DOHH2 (cell line): Measurements from ENCODE around the gene ZNF280D.
A peak's percentile ranks its signal among the peaks of the same experiment; 100 is the strongest.

Experiments used
- H3F3A ChIP-seq: fragments of 200-600 bp; sonication (generic), shearing (Covaris generic); 2 replicates; pipeline ENCODE4 v1.6.0; 2016; ENCODE audit warnings: antibody characterized with exemption, mild to moderate bottlenecking; ENCODE audit not compliant: control insufficient read depth, insufficient read depth
- H3K27ac ChIP-seq: fragments of 200-600 bp; sonication (generic); 2 replicates; pipeline ENCODE4 v1.5.1; 2014; ENCODE audit warnings: low read depth, mild to moderate bottlenecking, low read length, moderate library complexity
- H3K27me3 ChIP-seq: fragments of 200-600 bp; sonication (generic); 2 replicates; pipeline ENCODE4 v1.6.1; 2014; ENCODE audit warnings: mild to moderate bottlenecking, low read length, mixed read lengths; ENCODE audit not compliant: control insufficient read depth
- H3K36me3 ChIP-seq: fragments of 200-600 bp; sonication (generic); 2 replicates; pipeline ENCODE4 v1.6.1; 2014; ENCODE audit warnings: mild to moderate bottlenecking, low read length, moderate library complexity, mixed read lengths; ENCODE audit not compliant: control insufficient read depth
- H3K4me1 ChIP-seq: fragments of 200-600 bp; sonication (generic); 2 replicates; pipeline ENCODE4 v1.6.1; 2014; ENCODE audit warnings: mild to moderate bottlenecking, low read length, mixed read lengths; ENCODE audit not compliant: control insufficient read depth
- H3K4me2 ChIP-seq: fragments of 200-600 bp; sonication (generic); 2 replicates; pipeline ENCODE4 v1.6.0; 2014; ENCODE audit warnings: mild to moderate bottlenecking, low read length, moderate library complexity
- H3K4me3 ChIP-seq: fragments of 200-600 bp; sonication (generic); 2 replicates; pipeline ENCODE4 v1.5.1; 2014; ENCODE audit warnings: mild to moderate bottlenecking, low read length, mixed read lengths
- H3K79me2 ChIP-seq: fragments of 200-600 bp; sonication (generic); 2 replicates; pipeline ENCODE4 v1.6.1; 2014; ENCODE audit warnings: mild to moderate bottlenecking, low read length, mixed read lengths; ENCODE audit not compliant: control insufficient read depth
- H3K9me2 ChIP-seq: fragments of 200-600 bp; sonication (generic); replicated peaks from 2 replicates; pipeline ENCODE4 v1.6.1; 2014; ENCODE audit warnings: mild to moderate bottlenecking, low read length, mixed read lengths; ENCODE audit not compliant: control insufficient read depth
- H3K9me3 ChIP-seq: fragments of 200-600 bp; sonication (generic); 2 replicates; pipeline ENCODE4 v1.6.1; 2014; ENCODE audit warnings: antibody characterized with exemption, low read length, mixed read lengths; ENCODE audit not compliant: control insufficient read depth, insufficient read depth
- H4K20me1 ChIP-seq: fragments of 200-600 bp; sonication (generic); 2 replicates; pipeline ENCODE4 v1.6.0; 2014; ENCODE audit warnings: low read depth, mild to moderate bottlenecking, antibody characterized with exemption, low read length, moderate library complexity; ENCODE audit not compliant: control insufficient read depth, insufficient read depth
- CTCF ChIP-seq: fragments of 200-600 bp; sonication (generic); IDR thresholded peaks from one replicate; pipeline ENCODE4 v1.5.1; 2014; ENCODE audit warnings: antibody characterized with exemption, mild to moderate bottlenecking, low read depth, low read length; ENCODE audit not compliant: poor library complexity, severe bottlenecking
- EZH2phosphoT487 ChIP-seq: fragments of 200-600 bp; sonication (generic); IDR thresholded peaks from 2 replicates; pipeline ENCODE4 v1.6.1; 2017; ENCODE audit warnings: borderline replicate concordance, mild to moderate bottlenecking, antibody characterized with exemption, low read length, moderate library complexity, mixed read lengths

The ZNF280D gene

DNA sequence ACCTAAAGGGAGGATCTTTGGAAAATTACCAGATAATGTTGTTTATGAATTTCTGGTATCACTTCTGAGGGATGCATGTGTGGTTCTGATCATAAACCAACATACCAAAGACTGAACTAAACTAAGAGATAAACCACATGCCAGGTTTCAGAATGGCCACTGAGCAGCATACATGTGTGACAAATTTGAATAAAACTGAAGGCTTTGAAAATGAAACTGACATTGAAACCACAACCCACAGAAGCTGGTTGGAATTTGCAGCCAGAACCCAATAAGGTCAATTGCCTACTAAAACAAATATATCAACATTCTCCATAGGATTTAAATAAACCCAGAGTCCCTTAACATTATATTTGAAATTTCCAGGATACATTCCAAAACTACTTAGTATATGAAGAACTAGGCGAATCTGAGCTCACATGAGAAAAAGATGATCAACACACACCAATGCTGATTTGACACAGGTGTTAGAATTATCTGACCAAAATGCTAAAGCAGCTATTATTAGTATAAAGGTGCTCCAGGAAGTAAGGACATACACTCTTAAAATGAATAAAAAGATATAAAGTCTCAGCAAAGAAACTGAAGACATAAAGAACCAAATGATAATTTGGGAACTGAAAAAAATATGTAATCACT lies 125.0 kb downstream of the ZNF280D start:
- Histone ChIP-seq H3F3A (peaks cover 13% of the 10 kb centered on the region), H3K4me1 (peaks cover 61% of the 10 kb centered on the region), H3K36me3 (peaks cover 27% of the 10 kb centered on the region), H3K4me3 (peak overlapping the region; percentile 63), H3K4me2 (peak overlapping the region; percentile 84), H3K79me2 (no peaks in the 10 kb centered on the region), H3K9me3 (peaks cover 16% of the 10 kb centered on the region; the same call in 1 of the 2 replicates), H3K9me2 (no peaks in the 10 kb centered on the region), H3K27me3 (no peaks in the 10 kb centered on the region), H3K27ac (peak overlapping the region; percentile 94), H4K20me1 (no peaks in the 10 kb centered on the region)
- no peak for TF ChIP-seq EZH2phosphoT487
- TF ChIP-seq CTCF, result no peak

GRCh38 chr15:56602253-56602652 lies 131.1 kb downstream of the ZNF280D start:
- no peak for TF ChIP-seq CTCF
- no peak for TF ChIP-seq EZH2phosphoT487
- Histone ChIP-seq H3K4me2 (no peak overlapping the region), H3K4me1 (peaks cover 13% of the 10 kb centered on the region), H3K79me2 (no peaks in the 10 kb centered on the region), H3K9me3 (peaks cover 30% of the 10 kb centered on the region; the same call in 1 of the 2 replicates), H3F3A (peaks cover 6% of the 10 kb centered on the region), H3K4me3 (no peak overlapping the region), H3K9me2 (no peaks in the 10 kb centered on the region), H3K36me3 (peaks cover 12% of the 10 kb centered on the region), H4K20me1 (no peaks in the 10 kb centered on the region), H3K27me3 (no peaks in the 10 kb centered on the region), H3K27ac (no peak overlapping the region)

GRCh38 chr15:56600380-56600779 lies 132.9 kb downstream of the ZNF280D start:
- no peak for TF ChIP-seq EZH2phosphoT487
- TF ChIP-seq CTCF, result no peak
- H3K9me3 ChIP-seq, result peaks cover 24% of the 10 kb centered on the region; the same call in 1 of the 2 replicates
- H3K4me3 ChIP-seq, result no peak overlapping the region
- H3K27ac ChIP-seq, result no peak overlapping the region
- peaks cover 6% of the 10 kb centered on the region; the same call in 1 of the 2 replicates for H3K36me3 ChIP-seq
- no peaks in the 10 kb centered on the region for H3K4me1 ChIP-seq
- no peaks in the 10 kb centered on the region for H3K9me2 ChIP-seq
- H3K79me2 ChIP-seq, result no peaks in the 10 kb centered on the region
- no peak overlapping the region for H3K4me2 ChIP-seq
- H4K20me1 ChIP-seq, result no peaks in the 10 kb centered on the region
- H3F3A ChIP-seq, result peaks cover 6% of the 10 kb centered on the region
- H3K27me3 ChIP-seq, result no peaks in the 10 kb centered on the region

DNA sequence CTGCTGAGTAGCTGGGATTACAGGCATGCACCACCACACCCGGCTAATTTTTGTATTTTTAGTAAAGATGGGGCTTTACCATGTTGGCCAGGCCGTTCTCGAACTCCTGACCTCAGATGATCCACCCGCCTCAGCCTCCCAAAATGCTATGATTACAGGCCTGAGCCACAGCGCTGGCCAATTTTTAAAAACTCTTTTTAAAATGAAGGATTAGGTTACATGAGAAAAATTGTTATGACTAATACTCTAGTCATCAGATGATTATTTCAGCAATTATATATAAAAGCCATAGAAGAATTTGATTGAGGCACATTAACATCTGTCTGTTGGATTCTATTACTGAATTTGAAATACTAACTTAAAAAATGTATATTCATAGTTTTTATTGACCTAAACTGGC lies 134.3 kb downstream of the ZNF280D start:
- Histone ChIP-seq H3K9me3 (peaks cover 16% of the 10 kb centered on the region; the same call in 1 of the 2 replicates), H4K20me1 (no peaks in the 10 kb centered on the region), H3K36me3 (no peaks in the 10 kb centered on the region), H3K27me3 (no peaks in the 10 kb centered on the region), H3K27ac (no peak overlapping the region), H3K4me2 (no peak overlapping the region), H3F3A (peaks cover 6% of the 10 kb centered on the region), H3K4me3 (no peak overlapping the region), H3K4me1 (no peaks in the 10 kb centered on the region), H3K79me2 (no peaks in the 10 kb centered on the region), H3K9me2 (no peaks in the 10 kb centered on the region)
- TF ChIP-seq EZH2phosphoT487, result no peak
- no peak for TF ChIP-seq CTCF
